ENCODE measurements around the gene DENND1C.
A peak's percentile ranks its signal among the peaks of the same experiment; 100 is the strongest.

DENND1C gene, protein sequence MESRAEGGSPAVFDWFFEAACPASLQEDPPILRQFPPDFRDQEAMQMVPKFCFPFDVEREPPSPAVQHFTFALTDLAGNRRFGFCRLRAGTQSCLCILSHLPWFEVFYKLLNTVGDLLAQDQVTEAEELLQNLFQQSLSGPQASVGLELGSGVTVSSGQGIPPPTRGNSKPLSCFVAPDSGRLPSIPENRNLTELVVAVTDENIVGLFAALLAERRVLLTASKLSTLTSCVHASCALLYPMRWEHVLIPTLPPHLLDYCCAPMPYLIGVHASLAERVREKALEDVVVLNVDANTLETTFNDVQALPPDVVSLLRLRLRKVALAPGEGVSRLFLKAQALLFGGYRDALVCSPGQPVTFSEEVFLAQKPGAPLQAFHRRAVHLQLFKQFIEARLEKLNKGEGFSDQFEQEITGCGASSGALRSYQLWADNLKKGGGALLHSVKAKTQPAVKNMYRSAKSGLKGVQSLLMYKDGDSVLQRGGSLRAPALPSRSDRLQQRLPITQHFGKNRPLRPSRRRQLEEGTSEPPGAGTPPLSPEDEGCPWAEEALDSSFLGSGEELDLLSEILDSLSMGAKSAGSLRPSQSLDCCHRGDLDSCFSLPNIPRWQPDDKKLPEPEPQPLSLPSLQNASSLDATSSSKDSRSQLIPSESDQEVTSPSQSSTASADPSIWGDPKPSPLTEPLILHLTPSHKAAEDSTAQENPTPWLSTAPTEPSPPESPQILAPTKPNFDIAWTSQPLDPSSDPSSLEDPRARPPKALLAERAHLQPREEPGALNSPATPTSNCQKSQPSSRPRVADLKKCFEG

DNA sequence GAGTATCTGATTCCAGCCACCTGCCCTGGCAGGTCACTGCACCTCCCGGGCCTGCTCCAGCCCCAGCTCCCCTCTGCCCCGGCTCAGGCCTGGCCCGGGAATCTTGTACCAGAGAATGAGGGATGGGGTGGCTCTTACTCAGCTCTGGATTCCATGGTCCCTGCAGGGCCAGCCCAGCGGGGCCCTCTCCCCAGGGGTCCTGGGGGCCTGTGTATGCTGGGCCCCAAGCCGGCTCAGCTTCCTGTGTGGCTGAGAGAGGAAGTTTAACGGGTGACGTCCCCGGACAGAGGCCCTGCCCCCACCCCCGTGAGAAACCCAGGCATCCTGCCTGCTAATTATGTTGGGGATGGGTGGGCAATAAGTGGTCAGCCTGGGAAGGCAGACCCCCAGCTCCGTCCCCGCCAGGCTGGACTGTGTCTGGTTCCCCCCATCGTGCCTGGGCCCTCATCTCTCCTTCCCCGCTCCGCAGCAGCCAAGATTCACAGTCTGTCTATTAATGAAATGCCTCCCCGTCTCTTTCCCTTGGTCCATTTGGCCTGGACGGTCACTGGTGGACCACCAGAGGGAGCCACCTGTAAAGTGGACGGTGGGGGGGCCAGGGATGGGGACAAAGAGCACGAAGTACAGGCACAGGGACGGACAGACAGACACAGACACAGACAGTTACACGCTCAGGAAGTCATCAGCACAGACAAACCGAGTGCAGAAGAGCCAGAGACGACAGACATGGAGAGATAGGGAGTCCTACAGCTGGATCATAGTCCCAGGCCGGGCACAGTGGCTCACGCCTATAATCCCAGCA is at the start of gene DENND1C:
DENND1C (minus strand) TSS at position 247 of the 802 bp plus-strand sequence; CDS start at position 155, 92 bp downstream.
- DNase-seq (ENCODE audit: low spot score): peak; percentile 57

DNA sequence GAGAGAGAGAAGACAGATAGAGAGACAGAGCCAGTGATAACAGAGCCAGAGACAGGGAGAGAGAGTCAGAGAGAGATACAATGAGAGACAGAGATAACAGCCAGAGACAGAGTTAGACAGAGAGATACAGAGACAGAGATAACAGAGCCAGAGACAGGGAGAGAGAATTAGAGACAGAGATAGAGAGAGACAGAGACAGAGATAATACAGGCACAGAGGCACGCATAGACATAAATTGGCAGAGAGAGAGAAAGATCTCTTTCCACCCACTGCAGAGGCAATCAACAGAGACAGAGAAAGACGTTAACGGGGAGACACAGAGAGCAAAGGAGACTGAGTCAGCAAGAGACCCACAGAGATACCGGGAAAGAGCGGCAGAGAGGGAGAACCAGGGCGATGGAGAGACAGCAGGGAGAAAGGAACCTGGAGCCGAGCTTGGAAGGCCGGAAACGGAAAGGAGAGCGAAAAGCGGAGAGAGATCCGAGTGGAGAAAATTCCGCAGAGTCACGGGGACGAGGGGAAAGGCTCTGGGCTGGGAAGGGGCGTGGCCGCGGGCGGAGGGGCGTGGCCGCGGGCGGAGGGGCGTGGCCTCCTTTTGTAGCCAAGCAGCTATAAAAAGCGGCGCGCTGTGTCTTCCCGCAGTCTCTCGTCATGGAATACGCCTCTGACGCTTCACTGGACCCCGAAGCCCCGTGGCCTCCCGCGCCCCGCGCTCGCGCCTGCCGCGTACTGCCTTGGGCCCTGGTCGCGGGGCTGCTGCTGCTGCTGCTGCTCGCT is 49.0 kb upstream of the DENND1C start, which contains the start of gene TNFSF9:
TNFSF9 (plus strand) TSS at position 641 of the 777 bp plus-strand sequence; CDS start at position 652, 11 bp downstream.
- peak; percentile 95 for DNase-seq (ENCODE audit: low spot score)

DNA sequence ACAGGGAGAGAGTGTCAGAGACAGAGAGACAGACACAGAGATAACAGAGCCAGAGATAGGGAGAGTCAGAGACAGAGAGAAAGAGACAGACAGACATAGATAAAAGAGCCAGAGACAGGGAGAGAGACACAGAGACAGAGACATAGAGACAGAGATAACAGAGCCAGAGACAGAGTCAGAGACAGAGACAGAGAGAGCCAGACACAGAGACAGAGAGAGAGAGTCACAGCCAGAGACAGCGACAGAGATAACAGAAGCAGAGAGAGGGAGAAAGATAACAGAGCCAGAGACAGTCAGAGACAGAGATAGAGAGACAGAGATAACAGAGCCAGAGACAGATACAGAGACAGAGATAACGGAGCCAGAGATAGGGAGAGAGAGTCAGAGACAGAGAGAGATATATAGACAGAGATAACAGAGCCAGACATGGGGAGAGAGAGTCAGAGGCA is 48.4 kb upstream of the DENND1C start:
- DNase-seq (ENCODE audit: low spot score): no peak

DNA sequence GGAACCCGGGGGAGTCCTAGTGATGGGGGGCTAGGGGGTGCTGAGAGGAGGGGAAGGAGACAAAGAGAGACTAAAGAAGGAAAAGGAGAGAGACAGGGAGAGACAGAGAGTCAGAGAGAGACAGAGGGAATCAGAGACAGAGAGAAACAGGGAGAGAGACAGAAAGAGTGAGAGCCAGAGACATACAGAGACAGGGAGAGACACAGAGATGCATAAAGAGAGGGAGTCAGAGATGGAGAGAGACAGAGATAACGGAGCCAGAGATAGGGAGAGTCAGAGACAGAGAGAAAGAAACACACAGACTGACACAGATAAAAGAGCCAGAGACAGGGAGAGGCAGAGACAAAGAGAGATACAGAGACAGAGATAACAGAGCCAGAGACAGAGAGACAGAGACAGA is 47.8 kb upstream of the DENND1C start:
- DNase-seq (ENCODE audit: low spot score): no peak

DNA sequence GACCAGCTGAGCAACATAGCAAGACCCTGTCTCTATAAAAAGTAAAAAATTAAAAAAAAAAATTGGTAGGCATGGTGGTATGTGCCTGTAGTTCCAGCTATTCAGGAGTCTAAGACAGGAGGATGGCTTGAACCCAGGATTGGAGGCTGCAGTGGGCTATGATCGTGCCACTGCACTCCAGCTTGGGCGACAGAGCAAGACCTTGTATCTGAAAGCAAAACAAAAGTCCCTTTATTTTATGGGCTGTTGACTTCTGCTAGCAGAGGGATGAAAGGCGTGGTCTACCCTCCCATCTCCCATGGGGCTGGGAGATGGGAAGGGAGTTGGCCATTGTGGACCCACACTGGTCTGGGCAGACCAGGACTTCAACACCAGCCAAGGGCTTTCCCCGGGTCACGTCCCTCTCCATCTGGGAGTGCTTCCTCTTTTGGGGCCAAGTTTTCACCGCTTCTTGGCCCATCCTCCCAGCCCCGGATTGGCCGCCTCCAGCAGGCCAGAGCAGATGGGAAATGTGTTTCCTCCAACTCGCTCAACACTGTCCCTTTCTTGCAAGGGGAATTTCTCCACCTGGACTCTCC is 47.0 kb upstream of the DENND1C start:
- DNase-seq (ENCODE audit: low spot score): no peak

DNA sequence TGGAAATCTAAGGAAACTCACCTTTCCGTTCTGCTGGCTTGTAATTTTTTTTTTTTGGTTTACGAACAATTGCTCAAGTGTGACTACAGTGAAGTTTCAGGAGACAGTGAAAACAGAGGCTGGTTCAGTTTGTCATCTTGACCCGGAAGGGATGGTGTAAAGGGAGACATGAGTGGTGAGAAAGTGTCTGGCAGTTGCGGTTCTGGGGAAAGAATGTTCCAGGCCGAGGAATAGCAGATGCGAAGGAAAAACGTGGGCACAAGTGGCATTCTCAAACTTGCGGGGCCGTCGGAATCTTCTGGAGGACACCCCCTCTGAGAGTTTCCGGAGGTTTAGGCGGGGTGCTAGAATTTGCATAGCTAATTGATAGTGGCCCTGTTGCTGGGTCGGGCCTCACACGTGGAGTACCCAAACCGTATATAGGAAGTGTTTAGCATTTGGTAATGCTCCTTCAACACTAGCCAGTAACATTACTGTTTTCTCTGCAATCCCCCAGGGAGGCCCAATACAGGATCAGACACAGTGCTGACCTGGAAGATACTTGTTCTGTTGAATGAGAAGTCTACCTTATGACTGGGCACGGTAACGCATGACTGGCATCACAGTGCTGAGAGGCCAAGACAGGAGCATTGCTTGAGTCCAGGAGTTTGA is 46.4 kb upstream of the DENND1C start:
- DNase-seq (ENCODE audit: low spot score): no peak

DNA sequence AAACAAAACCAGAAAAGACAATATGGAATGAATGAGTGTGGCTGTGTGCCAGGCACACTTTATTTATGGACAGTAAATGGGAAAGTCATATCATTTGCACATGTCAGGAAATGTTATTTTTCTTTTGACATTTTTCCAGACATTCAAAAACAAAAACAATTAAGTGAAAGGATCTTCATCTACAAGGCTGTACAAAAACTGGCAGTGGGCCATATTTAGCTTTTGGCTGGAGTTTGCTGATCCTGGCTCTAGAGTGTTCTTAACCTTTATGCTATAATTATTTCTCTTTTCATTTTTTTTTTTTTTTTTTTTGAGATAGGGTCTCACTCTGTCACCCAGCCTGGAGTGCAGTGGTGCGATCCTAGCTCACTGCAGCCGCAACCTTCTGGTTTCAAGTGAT is 42.7 kb upstream of the DENND1C start:
- no peak for DNase-seq (ENCODE audit: low spot score)

DNA sequence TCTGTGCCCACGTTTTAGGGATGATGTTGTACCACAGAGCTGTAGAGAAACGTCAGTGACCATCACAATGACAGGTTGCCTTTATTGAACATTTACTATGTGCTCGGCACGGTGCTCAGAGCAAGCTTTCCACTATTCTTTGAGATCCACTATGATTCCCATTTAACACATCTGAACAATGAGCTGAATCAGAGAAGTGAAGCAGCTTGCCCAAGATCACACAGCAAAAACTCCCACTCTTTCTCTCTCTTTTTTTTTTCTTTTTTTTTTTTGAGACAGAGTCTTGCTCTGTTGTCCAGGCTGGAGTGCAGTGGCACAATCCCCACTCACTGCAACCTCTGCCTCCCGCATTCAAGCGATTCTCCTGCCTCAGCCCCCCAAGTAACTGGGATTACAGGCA is 41.1 kb upstream of the DENND1C start:
- DNase-seq (ENCODE audit: low spot score): no peak

DNA sequence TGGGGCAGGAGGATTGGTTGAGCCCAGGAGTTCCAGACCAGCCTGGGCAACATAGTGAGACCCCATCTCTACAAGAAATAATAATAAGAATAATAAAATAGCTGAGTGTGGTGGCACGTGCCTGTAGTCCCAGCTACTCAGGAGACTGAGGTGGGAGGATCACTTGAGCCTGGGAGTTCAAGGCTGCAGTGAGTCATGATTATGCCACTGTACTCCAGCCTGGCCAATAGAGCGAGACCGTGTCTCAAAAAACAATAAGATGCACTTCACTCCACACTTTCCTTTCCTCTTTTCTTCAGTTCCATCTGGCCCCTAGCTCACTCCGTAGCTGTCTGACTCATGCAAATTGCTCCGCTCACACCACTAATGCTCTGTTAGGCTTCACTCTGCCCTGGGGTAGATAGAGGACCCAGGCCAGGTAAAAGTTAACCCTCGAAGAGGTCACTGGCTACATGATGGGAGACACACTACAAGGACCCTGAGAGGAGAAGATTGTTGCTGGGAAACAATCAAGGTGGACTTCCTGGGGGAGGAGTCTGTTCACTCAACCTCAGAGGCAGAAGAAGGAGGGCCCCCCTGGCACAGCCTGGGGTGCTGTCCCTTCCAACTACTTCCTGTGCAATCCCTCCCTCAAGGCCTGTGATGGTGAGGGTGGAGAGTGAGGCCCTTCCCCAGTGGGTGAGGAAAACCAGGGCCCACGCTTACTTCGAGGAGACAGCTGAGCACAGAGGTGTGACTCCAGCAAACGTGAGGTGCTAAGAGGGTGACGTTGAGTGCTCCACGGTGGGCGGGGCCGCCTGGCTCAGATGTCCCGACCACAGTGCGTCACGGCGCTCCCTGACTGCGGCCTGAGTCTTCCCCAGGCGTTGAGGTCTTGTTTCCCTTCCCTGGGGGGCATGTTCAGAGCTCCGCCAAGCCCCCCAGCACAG is 40.4 kb upstream of the DENND1C start:
- DNase-seq (ENCODE audit: low spot score): no peak

DNA sequence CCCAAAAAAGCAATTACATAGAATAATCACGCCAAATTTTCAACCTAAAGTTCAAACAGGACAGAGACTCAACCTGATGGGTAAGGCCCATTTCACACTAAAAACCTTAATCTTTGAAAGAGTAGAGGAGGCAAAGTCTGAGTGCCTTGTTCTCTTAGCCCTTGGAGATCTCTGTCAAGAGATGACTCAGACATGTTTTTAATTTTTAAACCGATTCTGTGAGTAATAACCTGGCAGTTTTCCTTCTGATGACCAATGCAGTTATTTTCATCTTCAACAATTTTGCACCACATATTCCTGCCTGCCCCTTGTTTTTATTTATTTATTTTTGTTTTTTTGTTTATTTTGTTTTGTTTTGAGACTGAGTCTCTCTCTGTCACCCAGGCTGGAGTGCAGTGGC is 37.7 kb upstream of the DENND1C start:
- peak; percentile 86 for DNase-seq (ENCODE audit: low spot score)

DNA sequence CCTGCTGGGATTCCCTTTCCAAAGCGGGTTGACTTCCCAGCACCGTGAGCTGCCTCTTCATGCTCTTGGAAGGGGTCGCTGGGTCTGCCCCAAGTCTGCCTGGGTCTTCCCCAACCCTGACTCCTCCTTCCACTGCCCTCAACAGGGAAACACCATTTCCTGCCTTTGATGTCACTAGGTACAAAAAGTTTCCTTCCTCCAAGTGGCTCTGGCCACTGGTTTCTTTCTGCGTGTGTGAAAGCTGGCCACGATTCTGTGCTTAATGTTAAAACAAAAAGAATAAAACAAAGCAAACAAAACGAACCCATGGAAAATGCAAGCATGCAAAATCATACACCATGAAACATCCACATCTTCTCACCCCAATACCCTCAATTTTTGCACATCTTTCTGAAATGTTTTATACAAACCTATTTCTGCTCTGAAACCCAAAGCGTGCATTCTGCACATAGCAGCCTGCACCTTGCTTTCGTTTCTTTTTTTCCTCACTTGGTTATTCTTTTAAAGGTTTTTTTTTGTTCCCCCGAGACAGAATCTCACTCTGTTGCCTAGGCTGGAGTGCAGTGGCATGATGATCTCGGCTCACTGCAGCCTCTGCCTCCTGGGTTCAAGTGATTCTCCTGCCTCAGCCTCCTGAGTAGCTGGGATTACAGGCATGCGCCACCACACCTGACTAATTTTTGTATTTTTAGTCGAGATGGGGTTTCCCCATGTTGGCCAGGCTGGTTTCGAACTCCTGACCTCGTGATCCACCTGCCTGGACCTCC is 36.7 kb upstream of the DENND1C start:
- DNase-seq (ENCODE audit: low spot score): no peak

DNA sequence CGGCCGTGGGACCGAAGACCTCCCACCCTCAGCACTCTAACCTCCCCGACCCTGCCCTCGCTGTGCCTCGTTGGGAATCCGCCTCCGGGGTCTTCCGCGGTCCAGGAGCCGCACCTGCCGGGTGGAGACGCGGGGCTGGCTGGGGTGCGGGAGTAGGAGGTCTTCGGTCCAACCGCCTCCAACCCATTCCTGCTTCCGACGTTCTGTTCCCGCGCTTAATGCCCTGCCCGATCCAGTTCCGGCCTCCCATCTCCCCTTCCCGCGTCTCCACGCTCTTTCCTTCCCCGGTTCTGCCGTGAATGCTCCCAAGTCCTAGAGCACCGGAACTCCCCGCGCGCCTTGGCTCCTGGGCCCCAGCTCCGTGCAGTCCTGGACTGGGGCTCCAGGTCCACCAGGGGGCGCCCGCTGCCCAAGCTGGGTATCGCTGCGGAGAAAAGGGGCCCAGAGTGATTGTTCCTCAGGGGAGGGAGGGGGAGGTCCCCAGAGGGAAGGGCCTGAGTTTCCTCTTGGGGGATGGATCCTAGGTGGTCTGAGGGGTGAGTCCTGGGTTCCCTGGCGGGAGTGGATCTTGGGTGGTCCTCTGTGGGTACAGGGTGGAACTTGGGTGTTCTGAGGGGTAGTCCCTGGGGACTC is 35.2 kb upstream of the DENND1C start:
- peak; percentile 94 for DNase-seq (ENCODE audit: low spot score)

DNA sequence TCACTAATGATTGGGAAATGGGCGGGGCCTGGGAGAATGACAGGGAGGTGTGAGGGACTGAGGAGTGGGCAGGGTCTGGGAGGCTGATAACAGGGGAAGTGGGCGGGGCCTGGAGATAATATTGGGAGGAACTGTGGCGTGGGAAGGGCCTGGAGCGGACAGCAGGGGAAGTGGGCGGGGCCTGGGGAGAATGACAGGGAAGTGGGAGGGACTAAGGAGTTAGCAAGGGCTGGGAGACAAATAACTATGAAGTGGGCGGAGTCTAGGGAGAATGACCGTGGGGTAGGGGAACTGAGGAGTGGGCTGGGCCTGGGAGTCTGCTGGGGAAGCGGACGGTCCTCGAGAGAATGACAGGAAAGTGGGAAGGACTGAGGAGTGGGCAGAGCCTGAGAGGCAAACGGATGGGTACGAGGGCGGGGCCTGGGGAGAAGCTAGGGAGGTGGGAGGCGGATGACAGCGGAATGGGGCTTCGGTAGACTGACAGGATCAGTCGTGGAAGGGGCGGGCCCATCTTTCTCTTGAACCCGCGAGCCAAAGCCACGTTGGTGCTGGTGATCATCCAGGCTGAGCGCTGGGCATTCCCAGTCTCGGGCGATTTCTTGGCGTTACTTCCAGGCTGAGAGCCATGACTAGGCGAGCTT is 34.6 kb upstream of the DENND1C start:
- peak; percentile 97 for DNase-seq (ENCODE audit: low spot score)

DNA sequence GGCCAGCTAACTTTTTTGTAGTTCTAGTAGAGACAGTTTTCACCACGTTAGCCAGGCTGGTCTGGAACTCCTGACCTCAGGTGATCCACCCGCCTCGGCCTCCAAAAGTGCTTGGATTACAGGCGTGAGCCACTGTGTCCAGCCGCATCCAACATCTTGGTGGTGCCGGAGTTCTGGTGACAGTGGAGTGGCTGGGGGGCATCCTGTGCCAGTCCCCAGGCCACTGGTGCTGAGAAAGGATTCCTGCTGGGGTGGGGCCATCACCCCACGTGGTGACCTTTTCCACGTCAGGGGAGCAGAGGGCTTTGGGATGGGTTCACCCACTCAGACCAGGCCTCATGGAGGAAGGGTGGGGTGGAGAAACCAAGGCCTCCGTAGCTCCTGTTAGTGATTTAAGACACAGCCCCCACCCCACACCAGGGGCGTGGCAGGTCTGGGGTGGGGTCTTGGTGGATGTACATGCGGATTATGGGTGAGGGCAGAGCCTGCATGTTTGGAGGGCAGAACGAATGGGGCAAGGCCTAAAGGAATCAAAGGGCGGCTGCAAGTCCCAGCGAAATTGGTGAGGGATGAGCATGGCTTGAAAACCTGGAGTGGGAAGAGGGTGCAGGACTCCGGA is 33.4 kb upstream of the DENND1C start:
- no peak for DNase-seq (ENCODE audit: low spot score)

DNA sequence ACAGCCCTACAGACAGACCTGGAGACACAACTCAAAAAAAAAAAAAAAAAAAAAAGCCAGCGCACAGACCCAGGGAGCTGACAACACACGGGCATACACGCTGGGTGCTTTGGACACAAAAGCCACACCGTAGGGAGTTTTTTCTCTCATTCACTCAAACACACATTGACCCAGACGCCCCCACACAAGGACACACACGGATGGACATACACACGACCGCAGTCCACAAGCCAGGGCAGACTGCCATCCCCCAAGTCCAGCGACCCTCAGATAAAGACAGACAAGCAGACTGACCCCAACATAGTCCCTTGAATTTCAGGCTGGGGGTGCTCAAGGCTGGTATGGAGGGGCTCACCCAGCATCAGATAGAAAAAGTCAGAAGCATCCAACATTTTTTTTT is 32.5 kb upstream of the DENND1C start:
- DNase-seq (ENCODE audit: low spot score): no peak

DNA sequence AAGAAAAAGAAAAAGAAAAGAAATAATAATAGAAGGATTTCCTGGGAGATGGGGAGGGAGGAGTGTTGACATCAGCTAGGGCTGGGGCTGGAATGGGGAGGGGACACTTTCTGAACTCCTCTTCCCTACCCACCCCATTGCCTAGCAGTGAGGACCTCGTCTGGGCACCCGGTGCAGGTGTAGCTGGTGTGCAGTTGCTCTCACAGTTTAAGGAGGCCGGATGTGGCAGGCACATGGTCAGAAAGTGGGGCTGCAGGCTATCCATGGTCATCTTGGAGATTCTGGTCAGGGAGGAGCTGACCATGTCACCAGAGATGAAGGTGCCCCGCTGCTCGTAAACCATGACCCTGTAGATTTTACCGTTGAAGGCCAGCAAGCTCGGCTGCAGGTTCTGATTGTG is 29.0 kb upstream of the DENND1C start:
- DNase-seq (ENCODE audit: low spot score): no peak
